Endodermal cell (in vitro differentiated cells): ENCODE results near the gene ADCY10. TPM values are rescaled to one million over a fixed set of nuclear protein-coding genes. Genes with fewer than 3 reads are reported as not detected.

Source experiments
- DNase-seq: peaks from one replicate; pipeline ENCODE4 v3.0.0-alpha.2; 2017
- H3K27ac ChIP-seq: 2 replicates; pipeline ENCODE4 v1.5.1; 2013; ENCODE audit warnings: mild to moderate bottlenecking, low read depth, low read length, moderate library complexity
- H3K27me3 ChIP-seq: 2 replicates; pipeline ENCODE4 v1.6.1; 2013; ENCODE audit warnings: mild to moderate bottlenecking, low read length, moderate library complexity; ENCODE audit not compliant: insufficient read depth, control insufficient read depth, poor library complexity, severe bottlenecking
- H3K36me3 ChIP-seq: 2 replicates; pipeline ENCODE4 v1.7.0; 2013; ENCODE audit warnings: mild to moderate bottlenecking, low read length, moderate library complexity; ENCODE audit not compliant: control insufficient read depth, insufficient read depth
- H3K4me1 ChIP-seq: one replicate; pipeline ENCODE4 v1.7.0; 2013; ENCODE audit warnings: low read length; ENCODE audit not compliant: control insufficient read depth, insufficient read depth
- H3K4me3 ChIP-seq: 2 replicates; pipeline ENCODE4 v1.5.1; 2013; ENCODE audit warnings: mild to moderate bottlenecking, low read length, moderate library complexity
- H3K9ac ChIP-seq: 2 replicates; pipeline ENCODE4 v1.6.1; 2013; ENCODE audit warnings: mild to moderate bottlenecking, low read length, moderate library complexity; ENCODE audit not compliant: poor library complexity, severe bottlenecking; ENCODE audit errors: extremely low read depth
- H3K9me3 ChIP-seq: 2 replicates; pipeline ENCODE4 v1.6.1; 2013; ENCODE audit warnings: mild to moderate bottlenecking, low read length, moderate library complexity; ENCODE audit not compliant: control insufficient read depth
- H3K27ac Mint-ChIP-seq: 2 replicates; pipeline ENCODE4 v1.8.0; 2020; ENCODE audit warnings: mixed read lengths
- H3K27me3 Mint-ChIP-seq: 2 replicates; pipeline ENCODE4 v1.8.0; 2021; ENCODE audit warnings: mild to moderate bottlenecking, mixed read lengths; ENCODE audit not compliant: insufficient read depth
- H3K36me3 Mint-ChIP-seq: 2 replicates; pipeline ENCODE4 v1.8.0; 2020; ENCODE audit warnings: low read depth, mixed read lengths
- H3K4me1 Mint-ChIP-seq: 2 replicates; pipeline ENCODE4 v1.8.0; 2020; ENCODE audit warnings: mixed read lengths
- H3K4me3 Mint-ChIP-seq: 2 replicates; pipeline ENCODE4 v1.8.0; 2020; ENCODE audit warnings: mild to moderate bottlenecking, moderate library complexity, mixed read lengths
- H3K9me3 Mint-ChIP-seq: 2 replicates; pipeline ENCODE4 v1.8.0; 2020; ENCODE audit warnings: mild to moderate bottlenecking, mixed read lengths
- CTCF ChIP-seq: fragments of 200-600 bp; sonication (generic); conservative IDR thresholded peaks from 2 replicates; pipeline ENCODE4 v1.5.0; 2021; ENCODE audit warnings: antibody characterized with exemption, mild to moderate bottlenecking
- WGBS, 2 experiments: methylation state at CpG; one replicate each; pipeline versions ENCODE4 v1.1.5 to v1.1.7; 2013; ENCODE audit warnings: missing lambda C conversion rate in 2 of 2, mixed read lengths in 1 of 2; ENCODE audit not compliant: insufficient coverage in 1 of 2, insufficient read length in 1 of 2; 5-methylcytosine and 5-hydroxymethylcytosine counted together
- total RNA-seq, 2 donors: library from RNA; stranded (reverse); fragmentation: NEBNext Ultra II Directional in 1 of 2; extraction: Animal tissue kit (Norgen Biotek cat#: 25700) in 1 of 2; gene quantifications; 2 replicates in 1 of 2; 3 replicates in 1 of 2; pipeline ENCODE4 v1.2.1, GENCODE V29; 2021

The ADCY10 gene
- total RNA-seq, 2 donors from 2014 or later: 0.13 TPM; not detected in 1

- Histone ChIP-seq H3K4me3 (no peak overlapping the region), H3K36me3 (no peaks in the 10 kb centered on the region), H3K9ac (no peak overlapping the region), H3K27ac (no peak overlapping the region), H3K9me3 (no peaks in the 10 kb centered on the region), H3K4me1 (no peaks in the 10 kb centered on the region), H3K27me3 (no peaks in the 10 kb centered on the region)
- Mint-ChIP-seq H3K9me3 (peaks cover 17% of the 10 kb centered on the region), H3K27me3 (no peaks in the 10 kb centered on the region), H3K4me1 (peaks cover 16% of the 10 kb centered on the region), H3K4me3 (no peak overlapping the region), H3K27ac (no peak overlapping the region), H3K36me3 (peaks cover 15% of the 10 kb centered on the region)
- TF ChIP-seq CTCF: no peak
- DNase-seq: no peak
- WGBS, 2 experiments: 96 to 99% methylated on average over 3 to 8 of the region's 8 CpGs
Measured at GRCh38 chr1:167882376-167882775, 31.6 kb downstream of the ADCY10 start.

DNA sequence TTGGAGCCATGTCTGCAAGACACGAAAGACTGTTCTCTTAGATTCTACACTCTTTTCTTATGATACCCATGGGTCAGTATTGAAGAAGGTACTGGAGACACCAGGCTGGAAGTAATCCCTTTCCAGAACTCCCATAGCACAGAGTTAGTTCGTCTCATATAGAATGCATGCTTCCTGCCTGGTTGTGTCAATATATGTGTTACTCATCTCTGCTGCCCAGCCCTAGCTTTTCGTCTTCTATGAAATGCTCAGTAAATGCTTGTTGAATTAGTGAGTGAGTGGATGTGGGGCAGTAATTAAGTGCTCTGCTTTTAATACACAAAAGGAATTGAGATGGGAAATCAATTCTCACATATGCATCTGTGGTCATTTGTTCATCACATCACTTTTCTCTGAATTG, 32.1 kb downstream of the ADCY10 start:
- no peak for TF ChIP-seq CTCF
- Histone ChIP-seq H3K4me3 (no peak overlapping the region), H3K9me3 (no peaks in the 10 kb centered on the region), H3K4me1 (no peaks in the 10 kb centered on the region), H3K27ac (no peak overlapping the region), H3K36me3 (no peaks in the 10 kb centered on the region), H3K9ac (no peak overlapping the region), H3K27me3 (no peaks in the 10 kb centered on the region)
- no peak overlapping the region for H3K27ac Mint-ChIP-seq
- no peaks in the 10 kb centered on the region for H3K27me3 Mint-ChIP-seq
- H3K4me3 Mint-ChIP-seq: no peak overlapping the region
- H3K36me3 Mint-ChIP-seq: peaks cover 15% of the 10 kb centered on the region
- H3K9me3 Mint-ChIP-seq: peaks cover 14% of the 10 kb centered on the region
- 96 to 100% methylated on average over 2 to 3 of the region's 3 CpGs for WGBS, 2 experiments
- peaks cover 16% of the 10 kb centered on the region for H3K4me1 Mint-ChIP-seq
- no peak for DNase-seq

GRCh38 chr1:167881069-167881468, 32.9 kb downstream of the ADCY10 start:
- Histone ChIP-seq H3K4me3 (no peak overlapping the region), H3K9me3 (no peaks in the 10 kb centered on the region), H3K9ac (no peak overlapping the region), H3K4me1 (no peaks in the 10 kb centered on the region), H3K27ac (no peak overlapping the region), H3K36me3 (no peaks in the 10 kb centered on the region), H3K27me3 (no peaks in the 10 kb centered on the region)
- H3K36me3 Mint-ChIP-seq: peaks cover 11% of the 10 kb centered on the region
- H3K4me3 Mint-ChIP-seq: no peak overlapping the region
- no peak overlapping the region for H3K27ac Mint-ChIP-seq
- H3K27me3 Mint-ChIP-seq: no peaks in the 10 kb centered on the region
- peaks cover 16% of the 10 kb centered on the region for H3K4me1 Mint-ChIP-seq
- DNase-seq: no peak
- H3K9me3 Mint-ChIP-seq: peaks cover 13% of the 10 kb centered on the region
- TF ChIP-seq CTCF: no peak
